Measurements from ENCODE around the gene ENSA. TPM values are rescaled to one million over a fixed set of nuclear protein-coding genes. Genes with fewer than 3 reads are reported as not detected.

Gene ENSA
- total RNA-seq (10 to 100 TPM; 76.5 to 84.5 TPM), polyA plus RNA-seq (ENCODE audit: insufficient read depth, low read depth, low replicate concordance) (104 TPM)
- long read RNA-seq, donor 1, transcript ENSA-208 (4 exons, 2,085 nt), result major isoform, 34 of 62 reads
- long read RNA-seq, donor 1, transcript ENSA-207 (2 exons, 703 nt), result minor isoform, 7 of 62 reads
- long read RNA-seq, donor 1, transcript ENSA-201 (3 exons, 2,818 nt), result minor isoform, 19 of 62 reads
- long read RNA-seq, donor 1, partial matches to known transcripts, result 0 of 62 reads
- long read RNA-seq, donor 1, other reads (novel, unspliced or antisense), result 0 of 62 reads
- long read RNA-seq, donor 2, transcript ENSA-208 (4 exons, 2,085 nt), result major isoform, 26 of 62 reads
- long read RNA-seq, donor 2, transcript ENSA-201 (3 exons, 2,818 nt), result minor isoform, 22 of 62 reads
- long read RNA-seq, donor 2, partial matches to known transcripts, result 5 of 62 reads
- long read RNA-seq, donor 2, other reads (novel, unspliced or antisense), result 0 of 62 reads

- Histone ChIP-seq H3K9me3 (no peaks in the 10 kb centered on the region), H3K36me3 (ENCODE audit: low read depth, missing control alignments) (no peaks in the 10 kb centered on the region), H3K4me1 (peaks cover 17% of the 10 kb centered on the region), H3K4me3 (peak within 1 kb of the TSS; percentile 82 to 89), H3K27me3 (no peaks in the 10 kb centered on the region), H3K27ac (peak within 1 kb of the TSS; percentile 99 to 100)
- peak; percentile 99 for DNase-seq
- intact Hi-C loops (cut with DNase I; ENCODE audit: low total_unique reads), result no loop called here
- TF ChIP-seq CTCF (IDR thresholded peaks at IDR 0.05) (no peak), POLR2A (IDR thresholded peaks at IDR 0.05) (peak; percentile 80)
- WGBS, 2 donors, result 1% methylated on average over 41 to 48 of the region's 49 CpGs
These were observed at the start of gene ENSA for GRCh38 chr1:150629115-150629928. TSS of gene ENSA (minus strand) at chr1:150629612. CDS start at chr1:150629470, 142 bp downstream.

GRCh38 chr1:150678988-150679387 lies 49.6 kb upstream of the ENSA start:
- intact Hi-C loops (cut with DNase I; ENCODE audit: low total_unique reads), result no loop called here
- no peak for DNase-seq
- TF ChIP-seq CTCF (IDR thresholded peaks at IDR 0.05) (no peak), POLR2A (IDR thresholded peaks at IDR 0.05) (no peak)

GRCh38 chr1:150674881-150675280 lies 45.5 kb upstream of the ENSA start:
- intact Hi-C loops (cut with DNase I; ENCODE audit: low total_unique reads), result no loop called here
- Histone ChIP-seq H3K27ac (no peak overlapping the region), H3K36me3 (ENCODE audit: low read depth, missing control alignments) (no peaks in the 10 kb centered on the region), H3K4me3 (no peak overlapping the region), H3K9me3 (no peaks in the 10 kb centered on the region), H3K4me1 (no peaks in the 10 kb centered on the region), H3K27me3 (no peaks in the 10 kb centered on the region)
- 88 to 96% methylated on average over 4 of the region's 4 CpGs for WGBS, 2 donors
- DNase-seq, result no peak
- TF ChIP-seq POLR2A (IDR thresholded peaks at IDR 0.05), result no peak
- TF ChIP-seq CTCF (IDR thresholded peaks at IDR 0.05), result no peak

More at GRCh38 chr1:150678988-150679387, 49.6 kb upstream of the ENSA start:
- no peaks in the 10 kb centered on the region for H3K4me1 ChIP-seq
- H3K36me3 ChIP-seq (ENCODE audit: low read depth, missing control alignments), result no peaks in the 10 kb centered on the region
- H3K9me3 ChIP-seq, result no peaks in the 10 kb centered on the region
- H3K27ac ChIP-seq, result no peak overlapping the region
- no peak overlapping the region for H3K4me3 ChIP-seq
- 94 to 98% methylated on average over 1 of the region's 1 CpG for WGBS, 2 donors
- H3K27me3 ChIP-seq, result no peaks in the 10 kb centered on the region

- intact Hi-C loops (cut with DNase I; ENCODE audit: low total_unique reads), result no loop called here
These were observed 33.9 kb upstream of the ENSA start for GRCh38 chr1:150663321-150663720.

More at GRCh38 chr1:150663321-150663720, 33.9 kb upstream of the ENSA start:
- WGBS, 2 donors, result 86 to 88% methylated on average over 7 of the region's 7 CpGs
- Histone ChIP-seq H3K4me3 (no peak overlapping the region), H3K4me1 (peaks cover 9% of the 10 kb centered on the region), H3K27ac (no peak overlapping the region), H3K36me3 (ENCODE audit: low read depth, missing control alignments) (no peaks in the 10 kb centered on the region), H3K9me3 (no peaks in the 10 kb centered on the region), H3K27me3 (no peaks in the 10 kb centered on the region)
- no peak for TF ChIP-seq POLR2A (IDR thresholded peaks at IDR 0.05)
- TF ChIP-seq CTCF (IDR thresholded peaks at IDR 0.05), result no peak
- no peak for DNase-seq

All from testis (tissue), 5 donors.